Midbrain (tissue), 1 donor: ENCODE measurements around the gene GRIK4.
"Not testable (repeated sequence)": the region's sequence is repeated elsewhere in the genome, so short reads cannot be mapped to it uniquely, and the experiment has no call there.

Experiments
- DNase-seq: peaks from one replicate; lab custom pipeline; 2025; lab: John Stamatoyannopoulos, UW

GRIK4 gene

DNA sequence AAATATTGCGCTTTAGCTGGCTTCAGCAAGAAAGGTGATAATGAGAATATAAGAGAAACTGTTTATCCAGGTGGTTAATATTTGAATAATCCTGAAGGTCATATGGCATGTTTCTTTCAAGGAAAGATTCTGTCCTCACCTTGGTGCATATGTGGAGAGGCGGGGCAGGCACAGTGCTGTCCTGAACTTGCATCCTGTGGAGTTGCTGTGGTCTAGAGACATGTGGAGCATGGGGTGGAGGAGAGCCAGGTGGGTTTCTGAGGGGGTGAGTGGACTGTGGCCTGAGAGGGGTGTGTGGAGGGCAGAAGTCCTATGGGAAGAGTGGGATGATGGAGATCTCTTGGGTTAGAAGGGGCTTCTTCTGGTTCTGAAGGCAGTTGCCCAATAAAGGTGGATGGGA is 65.5 kb downstream of the GRIK4 start:
- no peak for DNase-seq

DNA sequence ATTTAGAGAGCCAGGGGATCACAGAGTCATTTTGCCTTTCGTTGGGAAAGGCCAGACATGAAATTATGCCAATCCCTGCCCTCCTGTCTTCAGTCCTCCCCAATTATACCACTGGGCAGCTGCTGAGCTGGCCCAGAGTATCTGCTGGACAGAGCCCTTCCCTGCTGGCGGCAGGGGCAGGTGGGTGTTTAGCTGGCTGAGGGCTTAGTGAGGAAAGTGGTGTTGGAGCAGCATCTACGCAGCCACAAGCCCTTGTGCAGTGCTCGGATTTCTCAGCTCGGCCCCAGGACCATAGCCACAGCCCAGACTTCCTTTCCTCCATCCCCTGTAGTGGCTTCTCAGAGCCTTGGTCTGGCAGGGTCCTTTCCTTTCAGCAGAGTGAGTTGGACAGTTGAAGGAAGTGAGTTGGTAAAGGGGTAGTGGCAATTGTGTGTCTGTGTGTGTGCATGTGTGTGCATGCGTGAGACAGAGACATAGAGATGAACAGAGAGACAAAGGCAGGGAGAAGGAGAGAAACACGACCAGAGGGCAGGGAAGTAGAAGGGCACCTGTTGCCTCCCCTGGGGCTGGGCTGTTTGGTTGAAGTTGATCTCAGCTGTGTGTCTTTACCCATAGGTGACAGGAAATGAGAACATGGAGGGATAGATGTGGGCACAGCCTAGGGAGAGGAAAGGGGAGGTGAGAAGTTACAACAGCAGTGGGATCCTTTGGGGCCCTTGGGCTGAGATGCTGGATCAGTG is 66.2 kb downstream of the GRIK4 start:
- no peak for DNase-seq

DNA sequence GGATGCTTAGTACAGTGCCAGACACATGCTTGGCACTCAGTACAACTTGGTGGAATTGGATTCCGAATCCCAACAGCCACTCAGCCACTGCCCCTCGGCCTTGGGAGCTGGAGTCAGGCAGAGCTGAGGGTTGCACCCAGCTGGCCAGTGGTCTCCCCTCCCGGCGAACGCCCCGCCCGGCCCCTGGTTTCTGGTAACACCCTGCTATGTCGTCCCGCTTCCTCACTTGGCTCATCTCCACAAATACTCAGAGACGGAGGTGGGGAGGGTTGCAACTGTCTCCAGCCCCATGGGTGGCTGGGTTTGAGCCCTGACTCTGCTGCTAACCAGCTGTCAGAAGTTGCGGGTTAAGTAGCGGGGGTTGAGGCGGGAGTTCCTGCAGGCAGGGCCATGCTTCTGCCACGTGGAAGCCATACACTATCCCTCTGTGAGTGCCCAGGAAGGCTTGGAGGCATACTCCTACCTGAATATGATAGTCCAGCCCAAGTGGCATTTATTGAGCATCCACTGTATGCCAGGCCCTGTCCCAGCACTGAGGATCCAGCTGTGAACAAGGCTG is 67.1 kb downstream of the GRIK4 start:
- DNase-seq, result no peak

DNA sequence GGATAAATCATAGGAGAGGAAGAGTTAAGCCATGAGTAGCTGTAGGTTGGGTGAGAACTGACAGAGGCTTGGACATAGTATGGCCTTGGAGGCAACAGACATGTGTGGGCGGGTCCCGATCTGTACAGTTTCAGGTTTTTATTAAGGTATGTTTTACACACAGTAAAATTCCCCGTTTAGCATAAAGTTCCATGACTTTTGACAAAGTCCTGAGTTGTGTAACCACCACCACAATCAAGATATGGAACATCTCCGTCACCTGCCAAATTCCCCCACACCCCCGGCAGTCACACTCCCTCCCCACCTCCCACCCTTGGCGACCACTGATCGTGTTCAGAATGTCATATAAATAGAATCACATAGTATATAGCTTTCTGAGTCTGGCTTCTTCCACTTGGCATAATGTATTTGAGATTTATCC is 68.1 kb downstream of the GRIK4 start:
- no peak for DNase-seq

DNA sequence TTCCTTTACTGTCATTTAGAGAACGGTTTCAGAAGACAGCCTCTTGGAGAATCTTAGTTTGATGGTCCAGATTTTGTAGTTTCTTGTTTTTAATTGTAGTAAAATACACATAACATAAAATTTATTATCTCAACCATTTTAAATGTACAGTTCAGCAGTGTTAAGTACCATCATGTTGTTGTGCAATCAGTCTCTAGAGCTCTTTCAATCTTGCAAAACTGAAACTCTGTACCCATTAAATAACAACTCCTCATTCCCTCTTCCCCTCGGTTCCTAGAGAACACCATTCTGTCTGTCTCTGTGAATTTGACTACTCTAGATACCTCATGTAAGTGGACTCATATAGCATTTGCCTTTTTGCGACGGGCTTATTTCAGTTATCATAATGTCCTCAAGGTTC is 69.8 kb downstream of the GRIK4 start:
- no peak for DNase-seq

DNA sequence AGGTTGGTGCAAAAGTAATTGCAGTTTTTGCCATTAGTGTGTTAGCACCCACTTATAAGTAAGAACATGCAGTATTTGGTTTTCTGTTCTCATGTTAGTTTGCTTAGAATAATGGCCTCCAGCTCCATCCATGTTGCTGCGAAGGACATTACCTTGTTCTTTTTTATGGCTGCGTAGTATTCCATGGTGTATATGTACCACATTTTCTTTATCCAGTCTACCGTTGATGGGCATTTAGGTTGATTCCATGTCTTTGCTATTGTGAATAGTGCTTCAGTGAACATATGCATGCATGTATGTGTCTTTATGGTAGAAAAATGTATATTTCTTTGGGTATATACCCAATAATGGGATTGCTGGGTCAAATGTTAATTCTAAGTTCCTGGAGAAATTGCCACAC is 71.0 kb downstream of the GRIK4 start:
- not testable (repeated sequence) for DNase-seq

DNA sequence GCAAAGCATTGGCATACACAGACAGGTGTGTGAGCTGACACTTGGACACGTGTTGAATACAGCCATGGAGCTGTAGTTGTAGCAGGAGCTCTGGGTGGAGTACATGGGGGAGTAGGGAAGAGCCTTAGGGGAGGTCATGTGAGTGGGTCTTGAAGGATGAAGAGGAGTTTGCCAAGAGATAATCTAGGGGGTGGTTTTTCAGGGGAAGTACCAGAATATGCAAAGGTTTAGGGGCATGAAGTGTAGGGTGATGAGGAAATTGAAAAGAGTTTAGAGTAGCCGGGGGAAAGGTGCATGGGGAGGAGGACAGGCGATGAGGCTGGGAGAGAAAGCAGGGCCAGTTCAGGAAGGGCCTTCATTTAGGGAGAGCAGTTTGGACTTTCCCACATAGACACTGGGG is 74.5 kb downstream of the GRIK4 start:
- DNase-seq, result no peak

DNA sequence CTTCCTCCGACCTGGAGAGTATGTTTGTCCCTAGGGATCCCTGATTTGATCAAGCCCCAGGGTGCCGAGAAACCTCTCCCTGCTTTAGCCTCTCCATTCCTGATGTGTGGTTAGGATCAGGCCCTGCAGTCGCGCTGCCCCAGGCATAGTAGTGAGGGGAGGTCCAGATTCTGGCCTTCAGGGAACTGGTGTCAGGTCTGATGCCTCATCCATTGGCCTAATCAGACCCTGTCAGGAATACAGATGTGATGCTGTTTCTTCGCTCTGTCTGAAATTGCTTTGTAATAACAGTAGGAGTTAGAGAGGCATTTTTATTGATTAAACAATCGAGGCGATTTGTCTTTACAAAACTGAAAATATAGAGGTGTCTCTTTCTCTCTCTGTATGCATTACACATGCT is 75.2 kb downstream of the GRIK4 start:
- DNase-seq, result no peak

DNA sequence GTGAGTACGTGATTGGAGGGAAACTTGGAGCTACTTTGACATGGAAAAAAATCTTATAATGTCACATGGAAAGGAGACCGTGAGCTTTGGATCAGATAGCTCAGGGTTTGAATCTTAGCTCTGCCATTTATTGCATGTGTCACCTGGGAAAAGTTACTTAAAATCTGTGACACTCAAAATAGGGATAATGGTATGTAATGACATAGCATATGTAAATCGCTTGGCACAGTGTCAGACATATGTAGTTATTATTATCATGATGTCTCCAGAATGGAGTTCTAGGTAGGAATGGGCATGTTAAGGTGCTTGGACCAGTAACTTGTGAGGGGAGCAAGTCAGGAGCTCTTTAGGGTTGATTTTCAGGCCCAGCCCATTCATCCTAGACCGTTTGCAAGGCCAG is 75.8 kb downstream of the GRIK4 start:
- DNase-seq, result no peak

DNA sequence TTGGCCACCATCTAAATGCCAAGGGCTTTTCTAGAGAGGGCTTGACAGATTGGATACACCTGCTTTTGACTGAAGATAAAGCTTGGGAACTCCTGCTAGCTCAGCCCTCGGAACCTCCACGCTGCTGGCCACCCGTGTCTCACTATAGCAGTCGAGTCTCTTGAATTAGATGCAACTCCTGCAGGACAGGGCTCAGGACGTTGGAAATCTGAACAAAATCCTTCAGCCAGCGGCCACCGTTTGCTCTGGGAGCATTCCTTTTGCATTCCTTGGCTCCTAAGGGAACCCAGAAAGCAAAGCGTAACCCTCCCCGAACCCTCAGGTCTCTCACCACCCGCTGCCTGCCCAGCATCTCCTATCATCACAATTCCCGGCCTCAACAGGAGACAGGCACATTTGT is 77.8 kb downstream of the GRIK4 start:
- no peak for DNase-seq

DNA sequence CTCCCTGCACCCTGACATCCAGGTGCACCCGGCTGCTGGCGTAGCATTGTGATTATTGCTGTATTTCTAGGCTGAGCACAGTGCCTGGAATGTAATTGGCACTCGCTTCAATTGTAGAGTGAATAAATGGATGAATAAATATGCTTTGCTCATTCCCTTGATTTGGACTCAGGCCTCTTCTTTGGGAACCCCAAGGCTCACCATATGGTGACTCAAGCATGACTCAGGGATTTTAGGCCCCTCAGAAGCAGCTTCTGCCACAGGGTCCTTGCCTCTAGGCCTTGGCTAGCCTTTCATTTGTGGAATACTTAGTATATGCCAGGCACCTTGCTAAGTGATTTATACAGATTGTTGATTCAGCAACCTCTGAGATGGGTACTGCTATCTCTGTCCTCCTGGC is 78.9 kb downstream of the GRIK4 start:
- no peak for DNase-seq

DNA sequence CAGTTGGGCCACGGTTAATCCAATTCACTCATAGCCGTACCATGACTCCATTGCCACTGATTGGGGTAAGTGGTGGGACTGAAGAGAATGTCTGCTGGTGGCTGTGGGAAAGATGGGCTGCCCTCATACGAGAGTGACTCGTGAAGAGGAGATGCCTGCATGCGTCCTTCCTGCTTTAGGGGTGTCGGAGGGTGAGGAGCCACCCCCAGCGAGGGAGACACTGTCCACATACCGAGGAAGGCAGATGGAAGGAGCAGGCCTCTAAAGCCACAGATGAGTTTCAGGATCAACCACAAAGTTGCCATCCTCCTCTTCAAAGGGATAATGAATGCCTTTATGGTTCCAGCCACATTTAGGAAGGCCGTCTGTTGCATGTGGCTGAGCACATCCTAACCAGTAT is 83.2 kb downstream of the GRIK4 start:
- no peak for DNase-seq

DNA sequence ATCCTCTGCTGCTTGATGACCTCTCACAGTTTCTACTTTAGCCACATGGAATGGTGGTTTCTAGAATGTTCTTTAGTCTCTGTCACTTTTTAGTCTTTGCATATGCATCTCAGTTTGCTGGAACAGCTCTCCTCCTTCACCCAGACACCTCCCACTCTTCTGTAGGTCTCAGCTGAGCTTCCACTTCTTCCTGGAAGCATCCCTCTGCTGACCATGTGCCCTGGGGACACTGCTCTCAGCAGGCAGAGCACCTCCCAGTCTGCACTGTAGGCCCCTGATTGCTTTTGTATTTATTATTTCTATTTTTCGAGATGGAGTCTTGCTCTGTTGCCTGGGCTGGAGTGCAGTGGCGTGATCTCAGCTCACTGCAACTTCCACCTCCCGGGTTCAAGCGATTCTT is 84.0 kb downstream of the GRIK4 start:
- no peak for DNase-seq

DNA sequence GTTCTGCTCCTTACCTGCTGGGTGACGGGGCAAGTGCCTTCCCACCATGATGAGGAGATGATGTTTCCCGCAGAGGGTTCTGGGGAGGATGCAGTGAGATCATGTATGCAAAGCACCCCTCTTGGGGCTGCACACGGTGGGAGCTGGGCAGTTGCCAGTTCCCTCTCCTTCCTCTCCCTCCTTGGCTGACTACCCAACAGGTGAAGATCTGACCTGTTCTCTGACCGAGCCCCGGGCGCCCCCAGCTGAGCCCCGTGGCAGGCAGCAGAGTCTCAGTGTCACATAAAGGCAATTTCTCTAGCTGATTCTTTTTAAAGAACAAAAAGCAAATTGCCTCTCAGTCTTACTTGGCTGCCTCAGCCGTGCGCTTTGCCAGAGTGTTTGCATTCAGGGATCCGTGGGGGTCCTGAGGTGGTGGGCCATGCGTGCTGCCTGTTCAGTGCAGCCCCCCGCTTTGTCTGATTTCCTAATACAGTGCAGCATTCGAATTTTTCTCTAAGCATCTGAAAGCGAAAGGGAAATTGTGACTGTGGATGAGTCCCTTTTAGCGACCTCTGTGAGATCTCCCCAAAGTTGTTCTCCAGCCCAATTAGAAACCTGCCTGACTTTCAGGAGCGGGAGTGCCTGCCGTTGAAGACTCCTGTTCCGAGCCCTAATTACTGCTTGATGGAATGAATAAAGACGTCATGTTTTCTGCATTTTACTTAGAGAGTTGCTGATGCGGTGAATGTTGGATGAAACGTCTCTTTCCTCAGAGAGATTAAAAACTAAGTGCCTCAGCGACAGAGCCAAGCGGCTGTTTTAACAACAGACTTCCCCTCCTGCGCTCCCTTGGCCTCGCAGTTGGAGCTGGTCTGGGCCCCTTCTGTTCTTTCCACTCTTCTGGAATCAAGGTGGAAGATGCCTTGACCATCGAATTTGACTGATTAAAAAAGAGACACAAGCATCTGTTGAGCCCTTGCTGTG is 86.0 kb downstream of the GRIK4 start:
- DNase-seq, result no peak

DNA sequence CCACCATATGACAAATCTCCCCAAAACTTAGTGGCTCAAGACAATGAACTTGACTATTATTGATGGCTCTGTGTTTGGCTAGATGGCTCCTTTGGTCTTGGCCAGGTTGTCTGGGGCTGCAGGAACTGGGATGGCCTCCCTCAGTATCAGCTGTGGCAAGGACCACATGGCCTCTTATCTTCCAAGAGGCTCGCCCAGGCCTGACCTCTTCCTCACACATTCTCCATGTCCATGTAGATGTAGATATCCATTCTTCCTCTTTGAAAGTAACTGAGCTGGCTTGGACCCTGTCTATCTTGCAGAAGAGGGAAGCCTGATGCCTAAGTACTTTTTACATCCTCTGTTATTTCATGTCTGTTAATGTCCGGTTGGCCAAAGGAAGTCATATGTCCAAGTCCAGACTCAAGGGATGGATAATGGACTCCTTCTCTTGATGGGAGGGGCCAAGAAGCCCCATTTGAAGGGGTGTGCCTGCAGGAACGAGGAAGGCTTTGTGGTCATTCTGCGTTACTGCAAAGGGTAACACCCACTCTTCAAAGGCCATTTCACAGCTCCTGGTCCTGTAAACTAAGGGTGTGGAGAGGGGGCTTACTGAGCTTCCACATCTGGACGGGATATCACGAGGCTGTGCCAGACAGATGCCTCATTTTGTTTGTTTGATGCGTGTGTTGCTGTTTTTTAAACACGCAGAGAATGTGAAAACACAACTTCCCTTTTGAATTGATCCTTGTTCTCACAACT is 87.1 kb downstream of the GRIK4 start:
- no peak for DNase-seq

DNA sequence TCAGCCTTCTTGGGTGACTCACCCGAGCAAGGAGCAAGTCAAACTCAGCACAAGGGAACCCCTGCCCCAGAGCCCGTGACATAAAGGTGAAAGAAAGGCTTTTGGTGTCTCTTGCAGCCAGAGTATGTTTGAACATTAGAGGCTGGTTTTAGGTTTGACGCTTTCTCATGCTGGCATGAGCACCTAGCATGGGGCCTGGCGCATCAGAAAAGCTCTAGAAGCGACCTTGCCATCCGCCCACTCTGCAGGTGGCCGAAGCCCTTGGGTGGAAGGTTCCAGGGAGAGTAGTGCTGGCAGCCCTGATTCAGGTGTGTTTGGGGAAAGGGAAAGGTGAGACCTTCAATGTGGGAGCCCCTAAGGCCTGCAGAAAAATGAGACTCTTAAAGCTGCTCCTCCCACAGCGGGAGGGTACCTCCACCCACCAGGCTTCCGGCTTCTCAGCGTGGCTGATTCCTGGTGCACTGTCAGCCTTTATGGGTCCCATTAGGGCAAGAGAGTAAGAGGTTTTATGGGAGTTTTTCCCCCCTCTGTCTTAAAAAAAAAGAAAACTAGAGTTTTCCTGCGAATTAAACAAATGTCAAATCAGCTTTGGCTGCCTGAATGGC is 88.4 kb downstream of the GRIK4 start:
- DNase-seq, result no peak

DNA sequence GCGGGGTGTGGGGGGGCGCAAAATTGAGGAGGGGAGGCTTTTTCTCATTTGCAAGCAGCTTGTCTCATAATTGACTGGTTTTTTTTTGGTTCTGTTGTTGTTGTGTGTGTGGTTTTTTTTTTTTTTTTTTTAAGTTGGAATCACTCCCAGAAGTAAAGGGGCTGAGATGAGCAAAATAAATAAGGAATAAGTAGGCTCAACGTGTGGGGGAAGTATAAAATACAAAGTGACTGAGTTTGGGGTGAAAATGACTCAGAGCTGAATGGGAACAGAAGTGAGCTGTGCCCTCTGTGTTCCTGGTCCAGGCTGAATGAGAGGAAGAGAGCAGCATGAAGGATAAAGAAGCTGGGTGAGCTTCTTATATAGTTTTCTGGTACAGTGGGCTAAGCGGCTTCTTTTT is 90.0 kb downstream of the GRIK4 start:
- DNase-seq, result no peak

DNA sequence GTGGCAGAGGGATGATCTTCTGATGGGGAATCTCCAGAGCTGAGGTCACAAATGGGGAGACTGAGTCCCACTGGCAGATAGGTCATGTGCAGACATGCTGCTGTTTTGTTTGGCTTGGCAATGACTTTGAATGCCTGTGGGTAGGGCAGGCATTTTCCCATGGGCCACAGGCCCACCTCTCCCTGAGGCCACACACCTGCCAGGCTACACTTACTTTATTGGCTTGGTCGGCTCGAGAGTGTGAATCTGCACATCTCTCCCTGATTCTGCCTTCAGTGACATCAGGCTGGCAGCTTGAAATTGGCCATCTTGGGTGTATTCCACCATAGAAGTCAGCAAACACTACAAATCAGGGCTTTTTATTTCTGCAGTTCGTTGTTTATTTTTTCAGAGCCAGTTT is 91.5 kb downstream of the GRIK4 start:
- no peak for DNase-seq

DNA sequence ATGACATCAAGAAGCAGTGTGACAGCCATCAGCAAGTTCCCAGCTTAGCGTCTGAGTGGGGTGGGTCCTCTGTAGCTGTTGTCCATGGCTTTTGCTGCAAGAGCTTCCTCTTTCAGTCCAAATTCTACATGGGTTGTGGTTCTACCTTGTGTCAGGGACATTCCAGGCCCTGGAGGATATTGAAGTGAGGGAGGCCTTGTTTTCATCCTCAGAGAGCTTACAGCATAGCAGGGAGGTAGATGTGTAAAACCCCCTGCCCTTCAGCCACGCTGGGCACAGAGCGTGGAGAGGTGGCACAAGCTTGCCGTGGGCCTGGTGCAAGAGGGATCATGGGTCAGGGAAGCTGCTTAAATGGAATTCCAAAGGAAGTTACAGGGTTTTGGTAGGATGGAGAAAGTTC is 93.9 kb downstream of the GRIK4 start:
- no peak for DNase-seq

DNA sequence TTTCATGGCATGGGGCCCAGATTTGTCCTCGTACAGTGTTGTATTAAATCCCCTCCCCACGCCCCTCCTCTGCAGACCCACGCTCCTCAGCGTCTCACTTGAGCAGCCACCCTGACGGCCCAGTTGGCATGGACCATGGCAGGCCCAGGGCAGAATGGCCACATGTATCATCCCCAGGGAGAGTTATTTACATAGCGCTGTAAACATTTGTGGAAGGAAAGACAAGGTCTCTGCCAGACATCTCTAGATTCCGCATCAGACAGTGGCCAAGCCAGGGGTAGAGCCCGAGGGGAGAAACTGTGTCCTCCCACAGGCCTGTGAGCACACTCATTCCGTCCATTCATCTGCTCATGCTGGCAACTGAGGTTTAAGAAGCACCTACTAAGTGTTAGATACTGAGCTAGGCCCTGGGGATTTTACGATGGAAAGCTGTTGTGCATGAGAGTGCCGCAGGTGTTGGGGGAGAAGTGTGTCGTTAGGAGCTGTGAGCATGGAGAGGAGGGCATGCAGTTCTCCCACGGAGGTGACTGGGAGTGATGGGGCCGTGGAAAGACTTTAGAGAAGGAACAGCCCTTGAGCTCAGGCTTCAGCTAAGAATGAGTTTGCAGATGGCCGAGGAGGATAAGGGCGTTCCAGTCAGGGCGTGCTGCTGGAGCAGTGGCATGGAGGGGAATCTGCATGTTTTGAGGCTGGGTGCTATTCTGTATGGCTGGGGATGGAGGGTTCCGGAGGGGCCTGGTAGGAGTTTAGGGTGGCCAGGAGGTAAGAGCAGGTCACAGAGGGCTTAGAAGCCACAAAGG is 94.9 kb downstream of the GRIK4 start:
- DNase-seq, result no peak

DNA sequence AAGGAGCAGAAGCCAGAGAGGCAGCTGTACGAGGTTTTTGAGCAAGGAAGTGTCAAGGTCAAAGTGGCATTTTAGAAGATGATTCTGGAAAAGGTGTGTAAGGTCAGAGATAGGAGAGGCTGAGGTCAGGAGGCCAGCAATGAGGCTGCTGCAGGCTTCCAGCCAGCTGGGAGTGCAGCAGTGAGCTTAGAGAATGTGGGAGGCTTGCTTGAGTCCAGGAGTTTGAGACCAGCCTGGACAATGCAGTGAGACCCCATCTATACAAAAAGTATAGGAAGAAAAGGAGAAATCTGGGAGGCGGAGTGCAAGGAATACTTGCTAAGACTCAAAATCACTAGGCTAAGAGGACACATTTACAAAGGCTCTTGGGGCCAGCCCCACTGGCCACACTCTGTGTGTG is 96.5 kb downstream of the GRIK4 start:
- no peak for DNase-seq
